AG09309 (cell line): ENCODE data around the gene CMTM7.
A peak's percentile ranks its signal among the peaks of the same experiment; 100 is the strongest.
"Not testable (repeated sequence)": the region's sequence is repeated elsewhere in the genome, so short reads cannot be mapped to it uniquely, and the experiment has no call there.

ENCODE experiments used
- DNase-seq: peaks from one replicate; pipeline ENCODE4 v3.0.0-alpha.2; 2010; ENCODE audit warnings: low read depth
- H3K4me3 ChIP-seq: 2 replicates; pipeline ENCODE4 v1.5.1; 2011; ENCODE audit warnings: mild to moderate bottlenecking, low read depth, low read length, moderate library complexity; ENCODE audit not compliant: control insufficient read depth
- CTCF ChIP-seq: IDR thresholded peaks from 2 replicates; pipeline ENCODE4 v1.5.1; 2011; ENCODE audit warnings: mild to moderate bottlenecking, low read depth, low read length, inconsistent platforms; ENCODE audit not compliant: insufficient read depth, control insufficient read depth; ENCODE audit errors: missing control alignments

The CMTM7 gene

GRCh38 chr3:32379831-32380500, 11.7 kb upstream of the CMTM7 start:
- DNase-seq = no peak
- no peak overlapping the region for H3K4me3 ChIP-seq
- TF ChIP-seq CTCF = no peak

DNA sequence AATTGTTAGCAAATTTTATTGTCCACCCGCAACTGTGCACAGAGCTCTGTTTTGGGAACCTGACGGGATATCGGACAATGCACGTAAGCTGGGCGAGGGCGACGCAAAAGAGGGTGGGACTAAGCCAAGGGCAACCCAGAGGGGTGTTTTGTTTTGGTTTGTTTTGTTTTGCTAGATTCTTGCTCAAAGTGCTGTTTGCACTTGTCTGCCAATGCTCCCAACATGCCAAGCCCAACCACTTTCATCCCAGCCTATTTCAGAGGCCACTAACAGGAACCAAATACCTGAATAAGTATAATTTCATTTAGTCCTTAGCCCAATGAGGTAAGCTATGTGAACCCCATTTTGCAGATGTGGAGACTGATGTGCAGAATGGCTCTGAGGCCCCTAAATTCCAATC, 9.7 kb upstream of the CMTM7 start:
- DNase-seq = no peak
- no peak for TF ChIP-seq CTCF
- H3K4me3 ChIP-seq = no peak overlapping the region

- no peak overlapping the region for H3K4me3 ChIP-seq
Measured at GRCh38 chr3:32383136-32383711, 8.4 kb upstream of the CMTM7 start.

GRCh38 chr3:32384938-32385337, 6.7 kb upstream of the CMTM7 start:
- H3K4me3 ChIP-seq = no peak overlapping the region
- no peak for DNase-seq
- no peak for TF ChIP-seq CTCF

More at GRCh38 chr3:32383136-32383711, 8.4 kb upstream of the CMTM7 start:
- no peak for TF ChIP-seq CTCF
- no peak for DNase-seq

DNA sequence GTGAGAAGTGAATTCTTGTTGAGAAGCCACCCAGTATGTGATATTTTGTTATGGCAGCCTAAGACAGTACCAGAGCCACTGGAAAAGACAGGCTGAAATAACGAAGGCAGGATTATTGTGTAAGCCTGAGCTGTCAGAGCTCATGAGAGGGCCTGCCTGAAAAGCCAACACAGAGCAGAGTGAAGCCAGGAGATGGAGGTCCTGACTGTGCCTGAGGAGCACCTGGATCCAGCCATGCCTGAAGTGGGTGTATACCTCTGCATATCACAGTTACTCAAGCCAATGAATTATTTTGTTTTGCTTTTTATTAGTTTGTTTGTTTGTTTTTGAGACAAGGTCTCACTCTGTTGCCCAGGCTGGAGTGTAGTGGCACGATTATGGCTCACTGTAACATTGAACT, 4.1 kb upstream of the CMTM7 start:
- DNase-seq = no peak
- TF ChIP-seq CTCF = no peak
- H3K4me3 ChIP-seq = no peak overlapping the region

GRCh38 chr3:32389577-32389976, 2.1 kb upstream of the CMTM7 start:
- not testable (repeated sequence) for DNase-seq, H3K4me3 ChIP-seq

- TF ChIP-seq CTCF = no peak
- no peak for DNase-seq
- peak overlapping the region; percentile 73 for H3K4me3 ChIP-seq
Measured at GRCh38 chr3:32392536-32393302, 1.1 kb downstream of the CMTM7 start.
